GM12891 (cell line): Measurements from ENCODE around the gene MEAK7.

Source experiments
- DNase-seq: peaks from one replicate; pipeline ENCODE4 v3.0.0; 2011; ENCODE audit warnings: low spot score; ENCODE audit not compliant: insufficient read length
- FAIRE-seq: peaks from 2 replicates; lab custom pipeline; 2011; peaks lifted over from hg19 to GRCh38; lab: Jason Lieb, UNC
- PAX5 ChIP-seq: IDR thresholded peaks from 2 replicates; pipeline ENCODE4 v1.6.1; 2011; ENCODE audit warnings: low read length, moderate library complexity, mild to moderate bottlenecking; ENCODE audit not compliant: insufficient read depth, severe bottlenecking
- POLR2A ChIP-seq: IDR thresholded peaks from 2 replicates; pipeline ENCODE4 v1.6.1; 2011; ENCODE audit warnings: low read depth, low read length, control low read depth
- POLR2AphosphoS5 ChIP-seq: IDR thresholded peaks from 2 replicates; pipeline ENCODE4 v1.6.1; 2011; ENCODE audit warnings: low read depth, low read length, control low read depth
- POU2F2 ChIP-seq: IDR thresholded peaks from 2 replicates; pipeline ENCODE4 v1.6.1; 2011; ENCODE audit warnings: low read depth, mild to moderate bottlenecking, control low read depth, low read length, moderate library complexity
- SPI1 ChIP-seq: IDR thresholded peaks from 2 replicates; pipeline ENCODE4 v1.6.1; 2011; ENCODE audit warnings: low read depth, low read length, control low read depth
- TAF1 ChIP-seq: IDR thresholded peaks from 2 replicates; pipeline ENCODE4 v1.6.1; 2011; ENCODE audit warnings: low read depth, low read length, control low read depth

MEAK7 gene

GRCh38 chr16:84476401-84476800 lies 28.1 kb downstream of the MEAK7 start:
- DNase-seq, result no peak
- no peak for FAIRE-seq
- TF ChIP-seq POLR2A, result no peak
- TF ChIP-seq POLR2AphosphoS5, result no peak
- no peak for TF ChIP-seq SPI1
- no peak for TF ChIP-seq TAF1
- no peak for TF ChIP-seq POU2F2

- FAIRE-seq, result no peak
- TF ChIP-seq POLR2A, result no peak
- TF ChIP-seq PAX5, result no peak
- TF ChIP-seq TAF1, result no peak
- no peak for TF ChIP-seq POU2F2
- no peak for TF ChIP-seq POLR2AphosphoS5
- no peak for TF ChIP-seq SPI1
- DNase-seq, result no peak
Measured at GRCh38 chr16:84475643-84476240, 28.7 kb downstream of the MEAK7 start.

- no peak for DNase-seq
- TF ChIP-seq TAF1 (no peak), SPI1 (no peak), POLR2A (no peak), POU2F2 (no peak), POLR2AphosphoS5 (no peak), PAX5 (no peak)
- no peak for FAIRE-seq
Measured at GRCh38 chr16:84471966-84472365, 32.5 kb downstream of the MEAK7 start.

- no peak for TF ChIP-seq TAF1
- no peak for TF ChIP-seq POLR2AphosphoS5
- no peak for TF ChIP-seq SPI1
- no peak for TF ChIP-seq PAX5
- no peak for DNase-seq
- no peak for FAIRE-seq
Measured at GRCh38 chr16:84471316-84471715, 33.1 kb downstream of the MEAK7 start.

- FAIRE-seq, result no peak
- DNase-seq, result no peak
- TF ChIP-seq POLR2A, result no peak
- TF ChIP-seq POLR2AphosphoS5, result no peak
- TF ChIP-seq SPI1, result no peak
- no peak for TF ChIP-seq PAX5
- TF ChIP-seq POU2F2, result no peak
- no peak for TF ChIP-seq TAF1
Measured at GRCh38 chr16:84467709-84468108, 36.8 kb downstream of the MEAK7 start.

- no peak for TF ChIP-seq TAF1
- no peak for TF ChIP-seq POLR2A
- TF ChIP-seq POLR2AphosphoS5, result no peak
- no peak for TF ChIP-seq SPI1
- TF ChIP-seq PAX5, result no peak
- no peak for TF ChIP-seq POU2F2
- no peak for DNase-seq
- no peak for FAIRE-seq
Measured at GRCh38 chr16:84467256-84467655, 37.2 kb downstream of the MEAK7 start.

- FAIRE-seq, result no peak
- no peak for DNase-seq
- TF ChIP-seq POLR2A, result no peak
- no peak for TF ChIP-seq POLR2AphosphoS5
- TF ChIP-seq PAX5, result no peak
- no peak for TF ChIP-seq POU2F2
Measured at GRCh38 chr16:84466692-84467091, 37.8 kb downstream of the MEAK7 start.

GRCh38 chr16:84465154-84465553 lies 39.3 kb downstream of the MEAK7 start:
- TF ChIP-seq TAF1 (no peak), POU2F2 (no peak), POLR2AphosphoS5 (no peak), POLR2A (no peak), SPI1 (no peak), PAX5 (no peak)
- no peak for DNase-seq
- no peak for FAIRE-seq

- DNase-seq (no peak), FAIRE-seq (no peak)
- TF ChIP-seq TAF1 (no peak), POLR2A (no peak), PAX5 (no peak), POU2F2 (no peak), POLR2AphosphoS5 (no peak), SPI1 (no peak)
Measured at GRCh38 chr16:84464116-84464515, 40.3 kb downstream of the MEAK7 start.

GRCh38 chr16:84463221-84463620 lies 41.2 kb downstream of the MEAK7 start:
- TF ChIP-seq POLR2AphosphoS5 (no peak), PAX5 (no peak), POU2F2 (no peak), POLR2A (no peak), TAF1 (no peak), SPI1 (no peak)
- FAIRE-seq, result no peak
- no peak for DNase-seq
